ENCODE results near the gene THTPA. TPM values are rescaled to one million over a fixed set of nuclear protein-coding genes. Genes with fewer than 3 reads are reported as not detected.

Gene THTPA
- total and polyA plus RNA-seq, 2 of the 13 experiments (the other 11 are each of a cell fraction or from before 2014, with no cell fraction given), result 7.4 to 8.7 TPM

- TF ChIP-seq ELK4 (CRISPR knock-in tag; IDR thresholded peaks at IDR 0.05; ENCODE audit: borderline replicate concordance), result no peak
- TF ChIP-seq, protein P1, sequence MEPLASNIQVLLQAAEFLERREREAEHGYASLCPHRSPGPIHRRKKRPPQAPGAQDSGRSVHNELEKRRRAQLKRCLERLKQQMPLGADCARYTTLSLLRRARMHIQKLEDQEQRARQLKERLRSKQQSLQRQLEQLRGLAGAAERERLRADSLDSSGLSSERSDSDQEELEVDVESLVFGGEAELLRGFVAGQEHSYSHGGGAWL (CRISPR knock-in tag; IDR thresholded peaks at IDR 0.05), result no peak
- TF ChIP-seq ZFP82 (CRISPR knock-in tag; IDR thresholded peaks at IDR 0.05; ENCODE audit: borderline replicate concordance), result 0 out of 2 replicates have a peak, but pooled peaks have one; percentile 67
- no peak for TF ChIP-seq ZNF782 (CRISPR knock-in tag; IDR thresholded peaks at IDR 0.05; ENCODE audit: borderline replicate concordance)
- 0 out of 2 replicates have a peak, but pooled peaks have one; percentile 33 for TF ChIP-seq ZNF567 (CRISPR knock-in tag; IDR thresholded peaks at IDR 0.05; ENCODE audit: borderline replicate concordance)
- TF ChIP-seq, protein P2, sequence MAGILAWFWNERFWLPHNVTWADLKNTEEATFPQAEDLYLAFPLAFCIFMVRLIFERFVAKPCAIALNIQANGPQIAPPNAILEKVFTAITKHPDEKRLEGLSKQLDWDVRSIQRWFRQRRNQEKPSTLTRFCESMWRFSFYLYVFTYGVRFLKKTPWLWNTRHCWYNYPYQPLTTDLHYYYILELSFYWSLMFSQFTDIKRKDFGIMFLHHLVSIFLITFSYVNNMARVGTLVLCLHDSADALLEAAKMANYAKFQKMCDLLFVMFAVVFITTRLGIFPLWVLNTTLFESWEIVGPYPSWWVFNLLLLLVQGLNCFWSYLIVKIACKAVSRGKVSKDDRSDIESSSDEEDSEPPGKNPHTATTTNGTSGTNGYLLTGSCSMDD (CRISPR knock-in tag; IDR thresholded peaks at IDR 0.05), result no peak
- TF ChIP-seq SNAI1 (CRISPR knock-in tag; IDR thresholded peaks at IDR 0.05; ENCODE audit: borderline replicate concordance), result 0 out of 2 replicates have a peak, but pooled peaks have one; percentile 23
These were observed 33.5 kb downstream of the THTPA start (continued) for GRCh38 chr14:23589606-23590005.

DNA sequence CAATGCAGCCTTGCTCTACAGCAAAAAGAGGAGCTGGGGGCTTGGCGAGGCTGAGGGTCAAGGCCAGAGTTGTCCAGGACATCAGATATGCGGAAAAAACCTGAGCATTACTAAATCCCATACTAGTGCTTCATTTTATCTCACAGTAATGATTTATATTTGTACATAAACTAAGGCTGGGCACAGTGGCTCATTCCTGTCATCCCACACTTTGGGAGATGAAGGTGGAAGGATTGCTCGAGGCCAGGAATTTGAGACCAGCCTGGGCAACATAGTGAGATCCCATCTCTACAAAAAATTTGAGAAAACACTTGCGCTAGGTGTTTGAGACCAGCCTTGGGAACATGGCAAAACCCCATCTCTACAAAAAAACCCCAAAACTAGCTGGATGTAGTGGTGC, 34.1 kb downstream of the THTPA start:
- H3K9ac ChIP-seq (ENCODE audit: insufficient read depth, low read depth, low read length), result no peak overlapping the region
- DNase-seq (ENCODE audit: low spot score) (no peak), ATAC-seq (peak; percentile 7), FAIRE-seq (no peak)
- H3K36me3 ChIP-seq (replicated peaks in 1 of 2; ENCODE audit: control insufficient read depth in 1 of 2, insufficient read depth in 2 of 2, low read length in 2 of 2), result no peaks in the 10 kb centered on the region
- no peaks in the 10 kb centered on the region for H3K27me3 ChIP-seq (ENCODE audit: control insufficient read depth in 1 of 2, insufficient read depth in 2 of 2, low read length in 2 of 2)
- no peak overlapping the region for H3K4me2 ChIP-seq (ENCODE audit: low read depth, low read length)
- BruUV-seq (replicated peaks), result no TSS peak
- 57% methylated on average over 4 of the region's 4 CpGs for WGBS (ENCODE audit: low lambda C conversion rate)
- ChIA-PET CTCF (ENCODE audit: low intra/inter-chr PET ratio, low total read pairs) (interaction anchor here (1.8 to 5.9 kb wide), 5 partner anchors 44 to 364 kb away, joined by 6 to 207 read pairs (median 26); partner anchors contain the start of genes DHRS2 and DHRS4), POLR2A (interaction anchor here (0.9 to 7.8 kb wide), 9 partner anchors 9 to 504 kb away, joined by 3 to 787 read pairs (median 6); partner anchors contain the start of genes DHRS2 and PCK2)
- H2AFZ ChIP-seq (ENCODE audit: low read length), result no peak overlapping the region
- intact Hi-C loops (cut with micrococcal nuclease; ENCODE audit: unreplicated experiment) (no loop called here), in situ Hi-C loops (cut with HindIII; ENCODE audit: extremely low pct_ligation_motif_present, low pct_unique_long_range_greater_than_20kb) (no loop called here)
- peaks cover 24% of the 10 kb centered on the region for H3K4me1 ChIP-seq (ENCODE audit: insufficient read depth, low read length)
- H3K9me3 ChIP-seq (ENCODE audit: low read length), result no peaks in the 10 kb centered on the region
- no peak overlapping the region for H3K4me3 ChIP-seq (replicated peaks in 1 of 3; ENCODE audit: insufficient read depth in 1 of 3, low read depth in 2 of 3, low read length in 3 of 3)
- H3K79me2 ChIP-seq (ENCODE audit: insufficient read depth, low read length), result no peaks in the 10 kb centered on the region
- H4K20me1 ChIP-seq (ENCODE audit: insufficient read depth, low read length), result no peaks in the 10 kb centered on the region
- H3K27ac ChIP-seq (ENCODE audit: extremely low read length, insufficient read depth, low read length), result no peak overlapping the region
- TF ChIP-seq CBX5 (CRISPR knock-in tag; IDR thresholded peaks at IDR 0.05; ENCODE audit: borderline replicate concordance) (0 out of 2 replicates have a peak, but pooled peaks have one; percentile 5), ZNF547 (CRISPR knock-in tag; IDR thresholded peaks at IDR 0.05) (0 out of 2 replicates have a peak, but pooled peaks have one; percentile 2), ZNF121 (CRISPR knock-in tag; IDR thresholded peaks at IDR 0.05) (peak; percentile 98), NR2F1 (CRISPR knock-in tag; IDR thresholded peaks at IDR 0.05) (peak; percentile 46 to 52; a peak in 3 of 4 replicates), NR2F6 (IDR thresholded peaks at IDR 0.05) (peak; percentile 39; the same call in 1 of the 2 replicates), NR2F6 (CRISPR knock-in tag; IDR thresholded peaks at IDR 0.05) (peak; percentile 54; the same call in 1 of the 2 replicates), SMARCC2 (IDR thresholded peaks at IDR 0.05) (no peak), RFX3 (CRISPR knock-in tag; IDR thresholded peaks at IDR 0.05) (no peak), RARA (CRISPR knock-in tag; IDR thresholded peaks at IDR 0.05) (0 out of 2 replicates have a peak, but pooled peaks have one; percentile 32)
- TF ChIP-seq, protein P3, sequence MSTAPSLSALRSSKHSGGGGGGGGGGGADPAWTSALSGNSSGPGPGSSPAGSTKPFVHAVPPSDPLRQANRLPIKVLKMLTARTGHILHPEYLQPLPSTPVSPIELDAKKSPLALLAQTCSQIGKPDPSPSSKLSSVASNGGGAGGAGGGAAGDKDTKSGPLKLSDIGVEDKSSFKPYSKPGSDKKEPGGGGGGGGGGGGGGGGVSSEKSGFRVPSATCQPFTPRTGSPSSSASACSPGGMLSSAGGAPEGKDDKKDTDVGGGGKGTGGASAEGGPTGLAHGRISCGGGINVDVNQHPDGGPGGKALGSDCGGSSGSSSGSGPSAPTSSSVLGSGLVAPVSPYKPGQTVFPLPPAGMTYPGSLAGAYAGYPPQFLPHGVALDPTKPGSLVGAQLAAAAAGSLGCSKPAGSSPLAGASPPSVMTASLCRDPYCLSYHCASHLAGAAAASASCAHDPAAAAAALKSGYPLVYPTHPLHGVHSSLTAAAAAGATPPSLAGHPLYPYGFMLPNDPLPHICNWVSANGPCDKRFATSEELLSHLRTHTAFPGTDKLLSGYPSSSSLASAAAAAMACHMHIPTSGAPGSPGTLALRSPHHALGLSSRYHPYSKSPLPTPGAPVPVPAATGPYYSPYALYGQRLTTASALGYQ (CRISPR knock-in tag; IDR thresholded peaks at IDR 0.05), result no peak

Data from HepG2 (cell line).